Measurements from ENCODE around the gene NUDCD2.
A peak's percentile ranks its signal among the peaks of the same experiment; 100 is the strongest.

The NUDCD2 gene

DNA sequence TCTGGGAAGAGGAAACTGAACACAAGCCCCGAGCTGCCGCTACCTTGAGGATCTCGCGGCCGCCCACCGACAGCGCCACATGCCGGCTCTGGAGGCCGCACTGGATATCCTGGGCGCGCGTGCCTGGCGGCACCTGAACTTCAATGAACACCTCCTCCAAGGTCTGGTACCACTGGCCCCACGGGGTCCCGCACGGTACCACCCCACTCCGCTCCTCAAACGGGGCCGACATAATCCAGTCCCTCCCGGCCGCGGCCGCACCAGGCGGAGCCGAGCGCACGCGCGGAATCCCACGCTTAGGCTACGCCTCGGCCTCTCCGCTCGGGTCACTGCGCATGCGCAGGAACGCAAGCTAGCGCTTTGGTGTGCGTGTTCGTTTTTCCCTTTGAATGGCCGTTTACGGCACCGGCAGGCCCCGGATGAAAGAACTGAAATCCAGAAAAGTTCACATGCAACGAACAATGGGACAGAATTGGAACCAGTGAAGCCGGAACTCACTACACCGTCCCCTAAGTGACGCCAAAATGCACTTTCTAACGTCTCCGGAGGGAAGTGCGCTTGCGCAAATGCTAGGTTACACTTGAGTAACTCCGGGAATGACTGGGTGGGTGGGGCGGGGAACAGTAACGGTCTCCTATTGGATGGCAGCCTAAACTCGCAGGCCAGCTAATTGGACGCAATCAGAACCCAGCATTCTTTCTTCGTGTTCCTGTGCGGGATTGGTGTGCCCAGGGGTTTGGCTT lies at the start of gene NUDCD2:
Gene NUDCD2 (minus strand): TSS at position 284 of the 743 bp plus-strand sequence. CDS start 52 bp downstream, at position 232.
- peak; percentile 19; the same call in 1 of the 2 replicates for TF ChIP-seq CTCF (IDR thresholded peaks at IDR 0.05; ENCODE audit: control insufficient read depth, extremely low read depth, insufficient read depth)
- DNase-seq (ENCODE audit: low read depth) = peak; percentile 98
- H3K4me3 ChIP-seq (ENCODE audit: low read depth, low read length) = peak within 1 kb of the TSS; percentile 65

DNA sequence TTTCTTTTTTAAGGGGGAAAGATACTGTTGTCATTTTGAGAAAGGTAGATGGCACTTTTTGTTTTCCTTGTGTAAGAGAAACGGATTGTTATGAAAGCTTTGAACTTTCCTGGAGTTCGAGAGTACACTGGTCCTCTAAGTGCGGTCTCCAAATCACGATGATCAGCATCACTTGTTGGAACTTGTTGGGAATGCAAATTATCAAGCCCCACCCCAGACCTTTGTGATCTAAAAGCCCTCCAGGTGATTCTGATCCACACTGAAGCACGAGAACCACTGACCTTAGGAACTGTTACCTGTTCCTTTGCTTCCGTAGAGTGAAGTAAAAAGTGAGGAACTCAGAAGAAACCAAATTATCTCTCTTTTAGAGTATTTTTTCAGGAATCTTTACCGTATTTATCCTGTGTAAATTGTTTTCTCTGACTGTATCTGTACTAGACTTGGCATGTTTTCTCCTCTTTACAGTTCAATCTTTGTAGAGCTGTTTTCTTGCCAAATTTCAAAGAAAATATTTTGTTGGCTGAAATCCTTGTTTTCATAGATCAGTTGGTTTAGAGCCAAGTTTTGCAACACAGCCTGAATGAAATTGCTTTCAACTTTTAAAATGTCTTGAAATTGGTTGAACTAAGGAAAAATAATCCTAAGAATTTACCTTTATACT lies 49.5 kb upstream of the NUDCD2 start:
- DNase-seq (ENCODE audit: low read depth) = no peak
- TF ChIP-seq CTCF (IDR thresholded peaks at IDR 0.05; ENCODE audit: control insufficient read depth, extremely low read depth, insufficient read depth) = no peak
- H3K4me3 ChIP-seq (ENCODE audit: low read depth, low read length) = peak overlapping the region; percentile 27

DNA sequence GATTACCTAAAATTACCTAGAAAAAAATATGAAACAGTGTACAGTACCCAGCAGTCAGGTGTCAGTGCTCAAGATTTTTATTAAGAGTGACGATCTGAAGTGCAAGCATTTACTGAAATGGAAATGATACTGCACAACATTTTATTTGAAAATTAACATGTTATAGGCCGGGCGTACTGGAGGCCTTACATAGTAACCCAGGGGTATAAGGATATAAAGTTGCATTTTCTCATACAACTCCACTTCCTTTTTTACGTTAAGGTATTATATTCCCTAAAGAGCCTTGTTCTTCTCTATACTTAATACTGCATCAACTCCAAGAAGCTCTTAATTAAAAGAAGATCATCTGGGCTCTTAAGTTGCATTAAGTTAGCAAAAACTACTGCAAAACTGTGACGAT lies 48.9 kb upstream of the NUDCD2 start:
- DNase-seq (ENCODE audit: low read depth) = no peak
- H3K4me3 ChIP-seq (ENCODE audit: low read depth, low read length) = no peak overlapping the region
- no peak for TF ChIP-seq CTCF (IDR thresholded peaks at IDR 0.05; ENCODE audit: control insufficient read depth, extremely low read depth, insufficient read depth)

DNA sequence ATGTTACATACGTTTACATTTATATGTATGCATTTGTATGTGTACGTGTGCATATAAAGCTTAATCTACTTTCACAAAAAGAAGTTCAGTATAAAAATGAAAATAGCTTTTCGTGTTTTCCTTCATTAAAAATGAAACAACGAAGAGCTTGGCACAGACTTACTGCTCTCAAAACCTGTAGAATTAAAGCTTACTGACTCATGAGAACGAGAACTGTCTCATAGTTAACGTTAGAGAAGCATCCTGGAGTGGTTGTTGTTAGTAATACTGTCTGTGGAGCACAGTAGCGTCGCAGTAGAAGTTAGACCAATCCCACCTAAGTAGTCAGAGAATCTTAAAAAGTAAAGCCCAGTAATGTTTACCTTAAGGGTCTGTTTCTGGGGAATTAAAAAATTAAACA lies 46.8 kb upstream of the NUDCD2 start:
- TF ChIP-seq CTCF (IDR thresholded peaks at IDR 0.05; ENCODE audit: control insufficient read depth, extremely low read depth, insufficient read depth) = no peak
- peak overlapping the region; percentile 80 for H3K4me3 ChIP-seq (ENCODE audit: low read depth, low read length)
- DNase-seq (ENCODE audit: low read depth) = no peak

- no peak for TF ChIP-seq CTCF (IDR thresholded peaks at IDR 0.05; ENCODE audit: control insufficient read depth, extremely low read depth, insufficient read depth)
- H3K4me3 ChIP-seq (ENCODE audit: low read depth, low read length) = peak overlapping the region; percentile 80
- no peak for DNase-seq (ENCODE audit: low read depth)
These were observed 46.2 kb upstream of the NUDCD2 start for GRCh38 chr5:163506095-163506457.

DNA sequence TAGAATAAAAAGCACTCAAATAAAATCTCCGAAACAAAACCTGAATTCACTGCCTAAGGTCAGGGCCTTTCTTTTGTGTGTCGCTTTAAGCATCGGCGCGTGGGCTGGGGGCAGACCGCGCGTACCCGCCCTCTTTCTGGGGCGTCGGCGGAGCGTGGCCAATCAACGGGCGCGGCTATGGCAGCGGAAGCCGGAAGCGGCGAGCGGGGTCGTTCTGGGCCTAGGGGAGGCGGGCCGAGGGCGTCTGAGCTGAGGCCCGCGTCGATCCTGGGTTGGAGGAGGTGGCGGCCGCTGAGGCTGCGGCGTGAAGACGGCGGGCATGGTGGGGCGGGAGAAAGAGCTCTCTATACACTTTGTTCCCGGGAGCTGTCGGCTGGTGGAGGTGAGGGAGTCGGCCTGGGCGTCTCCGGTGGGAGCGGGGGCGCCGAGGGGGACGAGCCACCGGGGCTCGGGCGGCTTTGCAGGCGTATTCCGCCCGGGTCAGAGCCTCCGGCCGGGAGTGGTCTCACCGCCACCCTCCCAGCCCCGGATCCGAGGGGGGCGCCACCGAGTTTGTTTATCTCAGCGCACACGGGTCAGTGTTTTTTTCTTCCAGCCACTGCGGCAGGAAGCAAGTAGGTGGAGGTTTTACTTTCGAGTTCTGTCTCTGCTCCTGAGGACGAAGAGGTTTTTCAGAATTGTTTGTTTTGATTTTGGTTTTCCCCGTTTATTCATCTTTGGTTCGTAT lies 45.6 kb upstream of the NUDCD2 start, which contains the start of gene MAT2B:
Gene MAT2B (plus strand): TSS at position 252 of the 727 bp plus-strand sequence. CDS start 68 bp downstream, at position 320.
- DNase-seq (ENCODE audit: low read depth) = peak; percentile 73
- TF ChIP-seq CTCF (IDR thresholded peaks at IDR 0.05; ENCODE audit: control insufficient read depth, extremely low read depth, insufficient read depth) = peak; percentile 52
- H3K4me3 ChIP-seq (ENCODE audit: low read depth, low read length) = peak within 1 kb of the TSS; percentile 80

Data from LNCaP clone FGC (cell line).